ENCODE data around the gene CDKN2D.

GRCh38 chr19:10611907-10612306 lies 43.1 kb upstream of the CDKN2D start:
- TF ChIP-seq POLR2A (IDR thresholded peaks at IDR 0.05; ENCODE audit: low read length), result no peak
- no peak for TF ChIP-seq GATA1 (IDR thresholded peaks at IDR 0.05; ENCODE audit: low read depth, low read length)
